Measurements from ENCODE around the gene FAM20C. TPM values are rescaled to one million over a fixed set of nuclear protein-coding genes. Genes with fewer than 3 reads are reported as not detected.

FAM20C gene
- total RNA-seq, 1 experiment from 2014 or later = 62.4 TPM

DNA sequence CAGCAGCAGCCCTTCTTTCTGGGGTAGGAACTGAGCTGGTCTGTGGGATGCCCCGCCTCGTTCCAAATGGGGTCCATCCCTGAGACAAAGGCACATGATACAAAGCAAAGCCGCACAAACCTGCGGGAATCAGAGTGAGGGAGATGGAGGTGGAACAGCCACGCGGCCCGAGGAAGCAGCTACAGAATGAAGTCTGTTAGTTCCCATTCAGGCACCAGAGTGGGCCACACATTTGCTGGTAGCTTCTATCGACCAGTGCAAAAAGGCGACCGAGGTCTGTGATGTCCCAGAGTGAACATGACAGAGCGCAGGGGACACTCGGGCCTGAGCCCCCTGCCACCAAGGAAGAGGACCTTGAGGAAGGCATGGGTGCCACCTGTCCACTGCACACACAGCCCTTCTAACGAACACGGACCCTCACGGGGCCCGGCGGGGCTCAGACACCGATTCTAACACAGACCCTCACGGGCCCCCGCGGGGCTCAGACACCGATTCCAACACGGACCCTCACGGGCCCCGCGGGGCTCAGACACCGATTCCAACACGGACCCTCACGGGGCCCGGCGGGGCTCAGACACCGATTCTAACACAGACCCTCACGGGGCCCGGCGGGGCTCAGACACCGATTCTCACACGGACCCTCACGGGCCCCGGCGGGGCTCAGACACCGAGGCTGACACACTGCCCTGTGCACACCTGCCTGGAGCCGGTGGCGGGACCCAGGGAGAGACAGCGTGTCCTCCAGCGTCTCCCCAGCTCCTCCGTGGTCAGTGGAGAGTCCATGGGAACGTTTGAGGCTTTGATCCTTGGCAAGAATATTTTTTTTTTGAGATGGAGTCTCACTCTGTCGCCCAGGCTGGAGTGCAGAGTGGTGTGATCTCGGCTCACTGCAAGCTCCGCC lies 32.8 kb upstream of the FAM20C start:
- H3K4me3 ChIP-seq (ENCODE audit: low read depth in 2 of 2, low read length in 2 of 2) = no peak overlapping the region
- ATAC-seq = no peak
- TF ChIP-seq SIN3A (IDR thresholded peaks at IDR 0.05; ENCODE audit: borderline replicate concordance, insufficient read depth, low read depth, low read length) = no peak
- TF ChIP-seq, protein P1, sequence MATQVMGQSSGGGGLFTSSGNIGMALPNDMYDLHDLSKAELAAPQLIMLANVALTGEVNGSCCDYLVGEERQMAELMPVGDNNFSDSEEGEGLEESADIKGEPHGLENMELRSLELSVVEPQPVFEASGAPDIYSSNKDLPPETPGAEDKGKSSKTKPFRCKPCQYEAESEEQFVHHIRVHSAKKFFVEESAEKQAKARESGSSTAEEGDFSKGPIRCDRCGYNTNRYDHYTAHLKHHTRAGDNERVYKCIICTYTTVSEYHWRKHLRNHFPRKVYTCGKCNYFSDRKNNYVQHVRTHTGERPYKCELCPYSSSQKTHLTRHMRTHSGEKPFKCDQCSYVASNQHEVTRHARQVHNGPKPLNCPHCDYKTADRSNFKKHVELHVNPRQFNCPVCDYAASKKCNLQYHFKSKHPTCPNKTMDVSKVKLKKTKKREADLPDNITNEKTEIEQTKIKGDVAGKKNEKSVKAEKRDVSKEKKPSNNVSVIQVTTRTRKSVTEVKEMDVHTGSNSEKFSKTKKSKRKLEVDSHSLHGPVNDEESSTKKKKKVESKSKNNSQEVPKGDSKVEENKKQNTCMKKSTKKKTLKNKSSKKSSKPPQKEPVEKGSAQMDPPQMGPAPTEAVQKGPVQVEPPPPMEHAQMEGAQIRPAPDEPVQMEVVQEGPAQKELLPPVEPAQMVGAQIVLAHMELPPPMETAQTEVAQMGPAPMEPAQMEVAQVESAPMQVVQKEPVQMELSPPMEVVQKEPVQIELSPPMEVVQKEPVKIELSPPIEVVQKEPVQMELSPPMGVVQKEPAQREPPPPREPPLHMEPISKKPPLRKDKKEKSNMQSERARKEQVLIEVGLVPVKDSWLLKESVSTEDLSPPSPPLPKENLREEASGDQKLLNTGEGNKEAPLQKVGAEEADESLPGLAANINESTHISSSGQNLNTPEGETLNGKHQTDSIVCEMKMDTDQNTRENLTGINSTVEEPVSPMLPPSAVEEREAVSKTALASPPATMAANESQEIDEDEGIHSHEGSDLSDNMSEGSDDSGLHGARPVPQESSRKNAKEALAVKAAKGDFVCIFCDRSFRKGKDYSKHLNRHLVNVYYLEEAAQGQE (IDR thresholded peaks at IDR 0.05; ENCODE audit: insufficient read depth in 1 of 2, low read depth in 2 of 2, low read length in 1 of 2) = no peak
- no peak for TF ChIP-seq POLR2AphosphoS5 (IDR thresholded peaks at IDR 0.05; ENCODE audit: low read depth, low read length)
- TF ChIP-seq TCF7L2 (IDR thresholded peaks at IDR 0.05; ENCODE audit: low read depth, low read length) = no peak
- TF ChIP-seq, protein P2, sequence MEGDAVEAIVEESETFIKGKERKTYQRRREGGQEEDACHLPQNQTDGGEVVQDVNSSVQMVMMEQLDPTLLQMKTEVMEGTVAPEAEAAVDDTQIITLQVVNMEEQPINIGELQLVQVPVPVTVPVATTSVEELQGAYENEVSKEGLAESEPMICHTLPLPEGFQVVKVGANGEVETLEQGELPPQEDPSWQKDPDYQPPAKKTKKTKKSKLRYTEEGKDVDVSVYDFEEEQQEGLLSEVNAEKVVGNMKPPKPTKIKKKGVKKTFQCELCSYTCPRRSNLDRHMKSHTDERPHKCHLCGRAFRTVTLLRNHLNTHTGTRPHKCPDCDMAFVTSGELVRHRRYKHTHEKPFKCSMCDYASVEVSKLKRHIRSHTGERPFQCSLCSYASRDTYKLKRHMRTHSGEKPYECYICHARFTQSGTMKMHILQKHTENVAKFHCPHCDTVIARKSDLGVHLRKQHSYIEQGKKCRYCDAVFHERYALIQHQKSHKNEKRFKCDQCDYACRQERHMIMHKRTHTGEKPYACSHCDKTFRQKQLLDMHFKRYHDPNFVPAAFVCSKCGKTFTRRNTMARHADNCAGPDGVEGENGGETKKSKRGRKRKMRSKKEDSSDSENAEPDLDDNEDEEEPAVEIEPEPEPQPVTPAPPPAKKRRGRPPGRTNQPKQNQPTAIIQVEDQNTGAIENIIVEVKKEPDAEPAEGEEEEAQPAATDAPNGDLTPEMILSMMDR (IDR thresholded peaks at IDR 0.05) = no peak
- intact Hi-C loops (cut with micrococcal nuclease; ENCODE audit: unreplicated experiment) = no loop called here
- in situ Hi-C loops (cut with HindIII; ENCODE audit: low pct_unique_long_range_greater_than_20kb, low sequenced_read_pairs) = no loop called here
- ChIA-PET POLR2A (no interaction called here), CTCF (interaction anchor here (0.5 to 0.6 kb wide), 2 partner anchors 40 to 105 kb away, joined by 3 to 4 read pairs; no protein-coding TSS in a partner anchor)
- H3K27ac ChIP-seq (ENCODE audit: low read length) = no peak overlapping the region
- no peak for DNase-seq (ENCODE audit: low read depth, low spot score)
- no peaks in the 10 kb centered on the region; the same call in 1 of the 2 replicates for H3K27me3 ChIP-seq (ENCODE audit: control insufficient read depth, insufficient read depth, low read length)
- H3K9me3 ChIP-seq (ENCODE audit: control insufficient read depth, insufficient read depth, low read depth, low read length) = no peaks in the 10 kb centered on the region
- BruUV-seq (replicated peaks) = no TSS peak
- H3K4me1 ChIP-seq (ENCODE audit: control insufficient read depth, insufficient read depth, low read length) = no peaks in the 10 kb centered on the region
- no peaks in the 10 kb centered on the region for H3K36me3 ChIP-seq (ENCODE audit: control insufficient read depth, insufficient read depth, low read length)

DNA sequence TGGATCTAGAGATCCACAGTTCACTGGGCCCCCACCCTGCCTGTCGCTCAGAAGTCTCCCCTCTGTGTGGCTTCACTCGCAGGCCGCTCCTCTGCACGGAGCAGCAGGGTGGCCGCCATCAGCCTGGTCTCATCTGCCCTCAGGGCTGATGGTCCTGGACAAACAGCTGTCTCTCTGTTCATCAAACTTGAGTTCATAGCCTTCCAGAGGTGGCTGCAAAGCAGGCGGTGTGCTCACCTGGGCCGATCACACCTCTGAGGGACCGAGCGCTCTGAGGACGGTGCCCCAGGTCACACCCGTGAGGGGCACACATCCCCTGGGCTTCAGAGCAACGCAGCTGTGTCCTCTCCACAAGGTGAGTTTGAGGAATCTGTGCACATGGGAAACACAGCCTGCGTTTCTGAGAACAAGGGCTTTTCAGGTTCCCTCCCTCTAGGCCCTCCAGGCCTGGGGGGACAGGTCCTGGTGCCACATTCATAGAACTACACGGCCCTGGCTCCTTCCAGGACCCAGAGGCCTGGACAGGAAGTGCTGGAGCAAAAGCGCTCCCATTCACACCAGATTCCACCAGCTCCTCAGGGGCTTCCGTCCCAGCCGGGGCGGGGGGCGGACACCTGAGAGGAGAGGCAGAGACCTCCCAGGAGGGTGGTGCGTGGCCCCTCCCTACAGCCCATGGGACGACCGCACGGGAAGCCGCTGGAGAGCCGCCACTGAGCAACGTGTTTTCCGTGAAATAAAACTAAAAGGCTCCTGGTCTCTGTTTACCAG lies 31.2 kb upstream of the FAM20C start:
- H3K4me1 ChIP-seq (ENCODE audit: control insufficient read depth, insufficient read depth, low read length) = no peaks in the 10 kb centered on the region
- DNase-seq (ENCODE audit: low read depth, low spot score) = no peak
- BruUV-seq (replicated peaks) = no TSS peak
- no peaks in the 10 kb centered on the region for H3K9me3 ChIP-seq (ENCODE audit: control insufficient read depth, insufficient read depth, low read depth, low read length)
- H3K27ac ChIP-seq (ENCODE audit: low read length) = no peak overlapping the region
- no peaks in the 10 kb centered on the region for H3K36me3 ChIP-seq (ENCODE audit: control insufficient read depth, insufficient read depth, low read length)
- ChIA-PET CTCF (interaction anchor here (0.6 kb wide), 1 partner anchor 10 kb away, joined by 3 read pairs; no protein-coding TSS in a partner anchor), POLR2A (no interaction called here)
- ATAC-seq = no peak
- no peak overlapping the region for H3K4me3 ChIP-seq (ENCODE audit: low read depth in 2 of 2, low read length in 2 of 2)
- in situ Hi-C loops (cut with HindIII; ENCODE audit: low pct_unique_long_range_greater_than_20kb, low sequenced_read_pairs) = no loop called here
- intact Hi-C loops (cut with micrococcal nuclease; ENCODE audit: unreplicated experiment) = no loop called here
- TF ChIP-seq POLR2AphosphoS5 (IDR thresholded peaks at IDR 0.05; ENCODE audit: low read depth, low read length) (no peak), SIN3A (IDR thresholded peaks at IDR 0.05; ENCODE audit: borderline replicate concordance, insufficient read depth, low read depth, low read length) (no peak), TCF7L2 (IDR thresholded peaks at IDR 0.05; ENCODE audit: low read depth, low read length) (no peak)
- TF ChIP-seq, protein P1 (IDR thresholded peaks at IDR 0.05; ENCODE audit: insufficient read depth in 1 of 2, low read depth in 2 of 2, low read length in 1 of 2) = no peak
- H3K27me3 ChIP-seq (ENCODE audit: control insufficient read depth, insufficient read depth, low read length) = no peaks in the 10 kb centered on the region; the same call in 1 of the 2 replicates

All from Panc1 (cell line).